ENCODE results near the gene AHRR. TPM values are rescaled to one million over a fixed set of nuclear protein-coding genes. Genes with fewer than 3 reads are reported as not detected.

Gene AHRR
- total RNA-seq, 1 donor from 2014 or later: 7.4 TPM

GRCh38 chr5:458547-459353 is 137.2 kb downstream of the AHRR start:
- no peak for DNase-seq (ENCODE audit: low spot score)

GRCh38 chr5:459562-460272 is 138.2 kb downstream of the AHRR start:
- no peak for DNase-seq (ENCODE audit: low spot score)

- DNase-seq (ENCODE audit: low spot score): no peak
These were observed 138.7 kb downstream of the AHRR start for GRCh38 chr5:460273-460625.

- no peak for DNase-seq (ENCODE audit: low spot score)
These were observed 140.6 kb downstream of the AHRR start for GRCh38 chr5:462051-462481.

- DNase-seq (ENCODE audit: low spot score): no peak
These were observed 141.8 kb downstream of the AHRR start for GRCh38 chr5:463301-463700.

- DNase-seq (ENCODE audit: low spot score): no peak
These were observed 142.4 kb downstream of the AHRR start for GRCh38 chr5:463952-464351.

GRCh38 chr5:464446-464842 is 142.9 kb downstream of the AHRR start:
- DNase-seq (ENCODE audit: low spot score): no peak

- no peak for DNase-seq (ENCODE audit: low spot score)
These were observed 143.5 kb downstream of the AHRR start for GRCh38 chr5:464843-465590.

GRCh38 chr5:465591-466403 is 144.3 kb downstream of the AHRR start:
- no peak for DNase-seq (ENCODE audit: low spot score)

GRCh38 chr5:466661-467310 is 145.3 kb downstream of the AHRR start:
- DNase-seq (ENCODE audit: low spot score): no peak

- DNase-seq (ENCODE audit: low spot score): no peak
These were observed 146.9 kb downstream of the AHRR start for GRCh38 chr5:468401-468800.

GRCh38 chr5:469752-470483 is 148.4 kb downstream of the AHRR start:
- no peak for DNase-seq (ENCODE audit: low spot score)

- DNase-seq (ENCODE audit: low spot score): no peak
These were observed 149.6 kb downstream of the AHRR start for GRCh38 chr5:470961-471749.

- DNase-seq (ENCODE audit: low spot score): no peak
These were observed 150.2 kb downstream of the AHRR start for GRCh38 chr5:471750-472058.

- no peak for DNase-seq (ENCODE audit: low spot score)
These were observed 150.7 kb downstream of the AHRR start for GRCh38 chr5:472076-472655.

GRCh38 chr5:472656-473550 is 151.4 kb downstream of the AHRR start:
- DNase-seq (ENCODE audit: low spot score): peak; percentile 90

- DNase-seq (ENCODE audit: low spot score): no peak
These were observed 152.2 kb downstream of the AHRR start for GRCh38 chr5:473551-474192.

All from ureter (tissue), 1 donor.